WERI-Rb-1 (cell line): ENCODE results near the gene HEXIM1.

Experiments
- DNase-seq: peaks from one replicate; pipeline ENCODE4 v3.0.0-alpha.2; 2020
- H3K27ac ChIP-seq: fragments of 250-450 bp; sonication (Bioruptor Pico); 2 replicates; pipeline ENCODE4 v1.5.1; 2020; ENCODE audit warnings: mild to moderate bottlenecking, moderate library complexity
- H3K27me3 ChIP-seq: fragments of 250-450 bp; sonication (Bioruptor Pico); 2 replicates; pipeline ENCODE4 v1.5.1; 2021; ENCODE audit warnings: mild to moderate bottlenecking, low read depth, moderate library complexity; ENCODE audit not compliant: insufficient read depth, severe bottlenecking
- H3K36me3 ChIP-seq: fragments of 250-450 bp; sonication (Bioruptor Pico); 2 replicates; pipeline ENCODE4 v1.5.1; 2020; ENCODE audit warnings: mild to moderate bottlenecking, moderate library complexity
- H3K4me3 ChIP-seq: 2 replicates; pipeline ENCODE4 v1.5.1; 2011; ENCODE audit warnings: low read depth, mild to moderate bottlenecking, control low read depth, low read length
- H3K9me3 ChIP-seq: fragments of 250-450 bp; sonication (Bioruptor Pico); 2 replicates; pipeline ENCODE4 v1.5.1; 2021; ENCODE audit warnings: mild to moderate bottlenecking, moderate library complexity; ENCODE audit not compliant: severe bottlenecking
- CTCF ChIP-seq: IDR thresholded peaks from 2 replicates; pipeline ENCODE4 v1.5.1; 2011; ENCODE audit warnings: low read depth, mild to moderate bottlenecking, control low read depth, inconsistent platforms, low read length

Gene HEXIM1

GRCh38 chr17:45103269-45103795, 44.9 kb upstream of the HEXIM1 start:
- peak; percentile 81 for DNase-seq

GRCh38 chr17:45104029-45104428, 44.2 kb upstream of the HEXIM1 start:
- peaks cover 89% of the 10 kb centered on the region for H3K36me3 ChIP-seq

More at GRCh38 chr17:45103269-45103795, 44.9 kb upstream of the HEXIM1 start:
- Histone ChIP-seq H3K36me3 (peaks cover 89% of the 10 kb centered on the region), H3K4me3 (no peak overlapping the region), H3K9me3 (no peaks in the 10 kb centered on the region), H3K27me3 (no peaks in the 10 kb centered on the region), H3K27ac (peak overlapping the region; percentile 58)
- no peak for TF ChIP-seq CTCF

GRCh38 chr17:45104497-45104896, 43.8 kb upstream of the HEXIM1 start:
- Histone ChIP-seq H3K36me3 (peaks cover 89% of the 10 kb centered on the region), H3K27me3 (no peaks in the 10 kb centered on the region), H3K4me3 (no peak overlapping the region), H3K9me3 (no peaks in the 10 kb centered on the region), H3K27ac (peak overlapping the region; percentile 40; the same call in 1 of the 2 replicates)
- TF ChIP-seq CTCF, result no peak
- peak; percentile 52 for DNase-seq

More at GRCh38 chr17:45104029-45104428, 44.2 kb upstream of the HEXIM1 start:
- no peak overlapping the region for H3K4me3 ChIP-seq
- peak overlapping the region; percentile 40 for H3K27ac ChIP-seq
- DNase-seq, result no peak
- TF ChIP-seq CTCF, result no peak
- no peaks in the 10 kb centered on the region for H3K9me3 ChIP-seq
- no peaks in the 10 kb centered on the region for H3K27me3 ChIP-seq

- DNase-seq, result no peak
- H3K27ac ChIP-seq, result no peak overlapping the region
- peaks cover 85% of the 10 kb centered on the region for H3K36me3 ChIP-seq
- no peak overlapping the region for H3K4me3 ChIP-seq
- H3K9me3 ChIP-seq, result no peaks in the 10 kb centered on the region
- no peaks in the 10 kb centered on the region for H3K27me3 ChIP-seq
- no peak for TF ChIP-seq CTCF
Measured at GRCh38 chr17:45104907-45105624, 43.2 kb upstream of the HEXIM1 start.

GRCh38 chr17:45106096-45106495, 42.2 kb upstream of the HEXIM1 start:
- Histone ChIP-seq H3K9me3 (no peaks in the 10 kb centered on the region), H3K4me3 (no peak overlapping the region), H3K36me3 (peaks cover 80% of the 10 kb centered on the region), H3K27ac (no peak overlapping the region), H3K27me3 (no peaks in the 10 kb centered on the region)
- no peak for TF ChIP-seq CTCF
- DNase-seq, result no peak
